Measurements from ENCODE around the gene ANGPTL4. TPM values are rescaled to one million over a fixed set of nuclear protein-coding genes. Genes with fewer than 3 reads are reported as not detected.

The ANGPTL4 gene
- total and polyA plus RNA-seq, 9 of the 15 experiments (the other 6 are each of a cell fraction or from before 2014, with no cell fraction given), result 0.05 to 0.77 (median 0.22) TPM; not detected in 4

GRCh38 chr19:8396563-8397203 lies 32.7 kb downstream of the ANGPTL4 start:
- no peak overlapping the region for H2AFZ ChIP-seq (ENCODE audit: low read depth, low read length)
- BruUV-seq (replicated peaks), result no TSS peak
- intact Hi-C loops (cut with micrococcal nuclease) (loop anchor here (1.0 kb wide), 1 partner anchor 42 kb away; no protein-coding TSS in a partner anchor), in situ Hi-C loops (cut with MboI) (loop anchor here (5.0 kb wide), 1 partner anchor 39 kb away; no protein-coding TSS in a partner anchor)
- peaks cover 9% of the 10 kb centered on the region for H3K9me1 ChIP-seq (ENCODE audit: control insufficient read depth, insufficient read depth, low read length)
- ATAC-seq, result peak; percentile 98
- 18% methylated on average over 12 of the region's 22 CpGs for WGBS (ENCODE audit: insufficient coverage, low coverage, missing lambda C conversion rate)
- peak overlapping the region; percentile 28; the same call in 1 of the 2 replicates for H3K4me2 ChIP-seq (ENCODE audit: insufficient read depth, low read length)
- H3K79me2 ChIP-seq (ENCODE audit: control insufficient read depth, insufficient read depth, low read length), result peaks cover 49% of the 10 kb centered on the region
- POLR2A ChIA-PET, result interaction anchor here (1.0 kb wide), 1 partner anchor 19 kb away, joined by 3 read pairs; no protein-coding TSS in a partner anchor
- H3K27ac ChIP-seq (ENCODE audit: extremely low read depth, low read depth, low read length), result no peak overlapping the region
- no peaks in the 10 kb centered on the region for H3K27me3 ChIP-seq (ENCODE audit: control insufficient read depth in 2 of 2, insufficient read depth in 2 of 2, low read length in 2 of 2)
- peaks cover 15 to 59% of the 10 kb centered on the region in 2 experiments; a peak in 4 of 5 replicates for H3K4me1 ChIP-seq (replicated peaks in 1 of 2; ENCODE audit: control insufficient read depth in 2 of 2, insufficient read depth in 2 of 2, low read length in 2 of 2)
- H4K20me1 ChIP-seq (replicated peaks; ENCODE audit: control insufficient read depth, insufficient read depth, low read length), result peaks cover 41% of the 10 kb centered on the region
- peak overlapping the region in 1 of 2 experiments; percentile 77; a peak in 2 of 4 replicates for H3K9ac ChIP-seq (ENCODE audit: insufficient read depth in 1 of 2, low read depth in 2 of 2, low read length in 2 of 2)
- H3K9me3 ChIP-seq (replicated peaks; ENCODE audit: control insufficient read depth, insufficient read depth, low read depth, low read length), result no peaks in the 10 kb centered on the region
- H3K4me3 ChIP-seq, result no peak overlapping the region
- H3K36me3 ChIP-seq (ENCODE audit: control insufficient read depth, insufficient read depth, low read length), result peaks cover 11% of the 10 kb centered on the region; the same call in 1 of the 3 replicates
- peak; percentile 93 for FAIRE-seq
- DNase-seq (ENCODE audit: extremely low read depth in 1 of 4, low spot score in 3 of 4), result peak; percentile 84 to 91 (median 86)
- CTCF ChIA-PET (ENCODE audit: low intra/inter-chr PET ratio), result interaction anchor here (1.1 to 1.6 kb wide), 4 partner anchors 42 to 184 kb away, joined by 3 to 5 read pairs (median 4); no protein-coding TSS in a partner anchor
- TF ChIP-seq, protein P1, sequence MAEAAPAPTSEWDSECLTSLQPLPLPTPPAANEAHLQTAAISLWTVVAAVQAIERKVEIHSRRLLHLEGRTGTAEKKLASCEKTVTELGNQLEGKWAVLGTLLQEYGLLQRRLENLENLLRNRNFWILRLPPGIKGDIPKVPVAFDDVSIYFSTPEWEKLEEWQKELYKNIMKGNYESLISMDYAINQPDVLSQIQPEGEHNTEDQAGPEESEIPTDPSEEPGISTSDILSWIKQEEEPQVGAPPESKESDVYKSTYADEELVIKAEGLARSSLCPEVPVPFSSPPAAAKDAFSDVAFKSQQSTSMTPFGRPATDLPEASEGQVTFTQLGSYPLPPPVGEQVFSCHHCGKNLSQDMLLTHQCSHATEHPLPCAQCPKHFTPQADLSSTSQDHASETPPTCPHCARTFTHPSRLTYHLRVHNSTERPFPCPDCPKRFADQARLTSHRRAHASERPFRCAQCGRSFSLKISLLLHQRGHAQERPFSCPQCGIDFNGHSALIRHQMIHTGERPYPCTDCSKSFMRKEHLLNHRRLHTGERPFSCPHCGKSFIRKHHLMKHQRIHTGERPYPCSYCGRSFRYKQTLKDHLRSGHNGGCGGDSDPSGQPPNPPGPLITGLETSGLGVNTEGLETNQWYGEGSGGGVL (CRISPR knock-in tag; IDR thresholded peaks at IDR 0.05), result no peak
- peak; percentile 96 for TF ChIP-seq SMC3 (conservative IDR thresholded peaks at IDR 0.05; ENCODE audit: insufficient read depth, low read depth, low read length)
- 0 out of 2 replicates have a peak, but pooled peaks have one; percentile 7 for TF ChIP-seq ARID4B (CRISPR knock-in tag; IDR thresholded peaks at IDR 0.05)
- TF ChIP-seq, protein P2, sequence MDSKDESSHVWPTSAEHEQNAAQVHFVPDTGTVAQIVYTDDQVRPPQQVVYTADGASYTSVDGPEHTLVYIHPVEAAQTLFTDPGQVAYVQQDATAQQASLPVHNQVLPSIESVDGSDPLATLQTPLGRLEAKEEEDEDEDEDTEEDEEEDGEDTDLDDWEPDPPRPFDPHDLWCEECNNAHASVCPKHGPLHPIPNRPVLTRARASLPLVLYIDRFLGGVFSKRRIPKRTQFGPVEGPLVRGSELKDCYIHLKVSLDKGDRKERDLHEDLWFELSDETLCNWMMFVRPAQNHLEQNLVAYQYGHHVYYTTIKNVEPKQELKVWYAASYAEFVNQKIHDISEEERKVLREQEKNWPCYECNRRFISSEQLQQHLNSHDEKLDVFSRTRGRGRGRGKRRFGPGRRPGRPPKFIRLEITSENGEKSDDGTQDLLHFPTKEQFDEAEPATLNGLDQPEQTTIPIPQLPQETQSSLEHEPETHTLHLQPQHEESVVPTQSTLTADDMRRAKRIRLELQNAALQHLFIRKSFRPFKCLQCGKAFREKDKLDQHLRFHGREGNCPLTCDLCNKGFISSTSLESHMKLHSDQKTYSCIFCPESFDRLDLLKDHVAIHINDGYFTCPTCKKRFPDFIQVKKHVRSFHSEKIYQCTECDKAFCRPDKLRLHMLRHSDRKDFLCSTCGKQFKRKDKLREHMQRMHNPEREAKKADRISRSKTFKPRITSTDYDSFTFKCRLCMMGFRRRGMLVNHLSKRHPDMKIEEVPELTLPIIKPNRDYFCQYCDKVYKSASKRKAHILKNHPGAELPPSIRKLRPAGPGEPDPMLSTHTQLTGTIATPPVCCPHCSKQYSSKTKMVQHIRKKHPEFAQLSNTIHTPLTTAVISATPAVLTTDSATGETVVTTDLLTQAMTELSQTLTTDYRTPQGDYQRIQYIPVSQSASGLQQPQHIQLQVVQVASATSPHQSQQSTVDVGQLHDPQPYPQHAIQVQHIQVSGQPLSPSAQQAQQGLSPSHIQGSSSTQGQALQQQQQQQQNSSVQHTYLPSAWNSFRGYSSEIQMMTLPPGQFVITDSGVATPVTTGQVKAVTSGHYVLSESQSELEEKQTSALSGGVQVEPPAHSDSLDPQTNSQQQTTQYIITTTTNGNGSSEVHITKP (IDR thresholded peaks at IDR 0.05; ENCODE audit: partially characterized antibody), result peak; percentile 59
- TF ChIP-seq ZNF79 (CRISPR knock-in tag; IDR thresholded peaks at IDR 0.05; ENCODE audit: low read depth), result no peak
- no peak for TF ChIP-seq POLR3G (IDR thresholded peaks at IDR 0.05; ENCODE audit: extremely low read depth, insufficient read length, insufficient replicate concordance)
- TF ChIP-seq ZFX (CRISPR knock-in tag; IDR thresholded peaks at IDR 0.05), result no peak
- TF ChIP-seq ZNF583 (CRISPR knock-in tag; IDR thresholded peaks at IDR 0.05), result no peak
- no peak for TF ChIP-seq STAT5A (IDR thresholded peaks at IDR 0.05; ENCODE audit: borderline replicate concordance, low read length)
- 0 out of 2 replicates have a peak, but pooled peaks have one; percentile 15 for TF ChIP-seq BCOR (IDR thresholded peaks at IDR 0.05)
- TF ChIP-seq CTBP1 (IDR thresholded peaks at IDR 0.05; ENCODE audit: borderline replicate concordance), result peak; percentile 42; the same call in 1 of the 2 replicates
